AG08396 (cell line): ENCODE data around the gene DHRSX.
"Not testable (repeated sequence)": the region's sequence is repeated elsewhere in the genome, so short reads cannot be mapped to it uniquely, and the experiment has no call there.

Source experiments
- DNase-seq: peaks from one replicate; pipeline ENCODE4 v3.0.0; 2012; ENCODE audit warnings: low spot score, mixed read lengths

The DHRSX gene

GRCh38 chrX:2519638-2520037 is 18.9 kb upstream of the DHRSX start:
- not testable (repeated sequence) for DNase-seq

GRCh38 chrX:2517055-2517454 is 16.3 kb upstream of the DHRSX start:
- DNase-seq = no peak

GRCh38 chrX:2516623-2517022 is 15.8 kb upstream of the DHRSX start:
- no peak for DNase-seq

GRCh38 chrX:2514131-2514530 is 13.4 kb upstream of the DHRSX start:
- no peak for DNase-seq

GRCh38 chrX:2513121-2513664 is 12.4 kb upstream of the DHRSX start:
- no peak for DNase-seq

- DNase-seq = no peak
Observed at GRCh38 chrX:2512501-2512900, 11.7 kb upstream of the DHRSX start.

- DNase-seq = no peak
Observed at GRCh38 chrX:2511326-2511725, 10.6 kb upstream of the DHRSX start.

- DNase-seq = no peak
Observed at GRCh38 chrX:2508648-2509335, 8.0 kb upstream of the DHRSX start.

- no peak for DNase-seq
Observed at GRCh38 chrX:2507904-2508627, 7.3 kb upstream of the DHRSX start.

- no peak for DNase-seq
Observed at GRCh38 chrX:2507196-2507595, 6.4 kb upstream of the DHRSX start.

GRCh38 chrX:2505341-2505740 is 4.6 kb upstream of the DHRSX start:
- not testable (repeated sequence) for DNase-seq

- DNase-seq = no peak
Observed at GRCh38 chrX:2504706-2505332, 4.0 kb upstream of the DHRSX start.

- DNase-seq = no peak
Observed at GRCh38 chrX:2503591-2504500, 3.1 kb upstream of the DHRSX start.

GRCh38 chrX:2502668-2503519 is 2.1 kb upstream of the DHRSX start:
- no peak for DNase-seq

- no peak for DNase-seq
Observed at GRCh38 chrX:2502120-2502667, 1.4 kb upstream of the DHRSX start.

GRCh38 chrX:2501559-2502102 is 855 bp upstream of the DHRSX start:
- DNase-seq = peak; percentile 12

- DNase-seq = peak; percentile 79
Observed at GRCh38 chrX:2500091-2500802, 529 bp downstream of the DHRSX start.

GRCh38 chrX:2499507-2499906 is 1.3 kb downstream of the DHRSX start:
- no peak for DNase-seq

- peak; percentile 35 for DNase-seq
Observed at GRCh38 chrX:2498781-2499302, 1.9 kb downstream of the DHRSX start.
